Coronary artery (tissue), 2 donors: Measurements from ENCODE around the gene UBE2V1.

Source experiments
- DNase-seq: peaks from one replicate; pipeline ENCODE4 v3.0.0-alpha.2; 2017; ENCODE audit warnings: low spot score
- H3K27ac ChIP-seq, 2 donors: fragments of 200-600 bp; sonication (generic); one replicate each; pipeline ENCODE4 v1.5.1; 2016 to 2019
- H3K4me3 ChIP-seq: fragments of 200-600 bp; sonication (generic); 2 replicates; pipeline ENCODE4 v1.5.1; 2016; ENCODE audit warnings: mild to moderate bottlenecking, moderate library complexity
- CTCF ChIP-seq: fragments of 200-600 bp; sonication (generic); IDR thresholded peaks from one replicate; pipeline ENCODE4 v1.5.1; 2019; ENCODE audit warnings: antibody characterized with exemption

The UBE2V1 gene

GRCh38 chr20:50053362-50054230 lies 59.4 kb downstream of the UBE2V1 start:
- H3K27ac ChIP-seq, result no peak overlapping the region
- no peak for TF ChIP-seq CTCF
- DNase-seq, result no peak
- no peak overlapping the region for H3K4me3 ChIP-seq

GRCh38 chr20:50052550-50053361 lies 60.2 kb downstream of the UBE2V1 start:
- no peak overlapping the region for H3K4me3 ChIP-seq
- no peak for TF ChIP-seq CTCF
- H3K27ac ChIP-seq, result no peak overlapping the region
- no peak for DNase-seq

GRCh38 chr20:50050660-50051308 lies 62.2 kb downstream of the UBE2V1 start:
- no peak for DNase-seq
- Histone ChIP-seq H3K27ac (peak overlapping the region in 1 of 2 donors; percentile 29), H3K4me3 (no peak overlapping the region)
- no peak for TF ChIP-seq CTCF

GRCh38 chr20:50050214-50050613 lies 62.7 kb downstream of the UBE2V1 start:
- DNase-seq, result no peak
- Histone ChIP-seq H3K4me3 (no peak overlapping the region), H3K27ac (no peak overlapping the region)
- no peak for TF ChIP-seq CTCF

GRCh38 chr20:50049442-50050026 lies 63.4 kb downstream of the UBE2V1 start:
- TF ChIP-seq CTCF, result no peak
- DNase-seq, result no peak
- H3K4me3 ChIP-seq, result no peak overlapping the region
- peak overlapping the region in 1 of 2 donors; percentile 6 for H3K27ac ChIP-seq

- no peak for DNase-seq
- TF ChIP-seq CTCF, result no peak
- H3K27ac ChIP-seq, result peak overlapping the region; percentile 0 to 87
- H3K4me3 ChIP-seq, result peak overlapping the region; percentile 38
Observed at GRCh38 chr20:50048420-50049166, 64.4 kb downstream of the UBE2V1 start.
